K562 (cell line): Measurements from ENCODE around the gene GPR108. TPM values are rescaled to one million over a fixed set of nuclear protein-coding genes. Genes with fewer than 3 reads are reported as not detected.

Experiments
- GABPA ChIP-seq: fragments of 200-800 bp; sonication (Bioruptor generic); conservative IDR thresholded peaks from 2 replicates; pipeline ENCODE4 v1.6.1; 2016; ENCODE audit warnings: low read depth, missing genetic modification characterization, missing compliant biosample characterization
- JUNB ChIP-seq: fragments of 450-650 bp; formaldehyde crosslinking; conservative IDR thresholded peaks from 2 replicates; pipeline ENCODE4 v1.4.0; 2020; ENCODE audit warnings: mild to moderate bottlenecking
- MAFF ChIP-seq: IDR thresholded peaks from 2 replicates; pipeline ENCODE4 v1.6.1; 2012; ENCODE audit warnings: low read length, improper control_type of control experiment
- PHB ChIP-seq: fragments of 250-450 bp; sonication (Bioruptor Pico); IDR thresholded peaks from 2 replicates; pipeline ENCODE4 v1.5.0; 2021
- REST ChIP-seq, 2 experiments: fragments of 450-650 bp; formaldehyde crosslinking in 1 of 2; IDR thresholded peaks; 2 replicates each; pipeline versions ENCODE4 v1.4.0 to v1.6.1; 2014 to 2020; ENCODE audit warnings: mild to moderate bottlenecking in 2 of 2, borderline replicate concordance in 1 of 2, low read depth in 1 of 2
- SFPQ ChIP-seq: fragments of 200-400 bp; formaldehyde crosslinking; IDR thresholded peaks from 2 replicates; pipeline ENCODE4 v1.6.1; 2017; ENCODE audit warnings: mild to moderate bottlenecking, low read depth, low read length, moderate library complexity
- TFAM ChIP-seq: fragments of 250-450 bp; sonication (Bioruptor Pico); conservative IDR thresholded peaks from 2 replicates; pipeline ENCODE4 v1.5.0; 2021; ENCODE audit warnings: mild to moderate bottlenecking, moderate library complexity
- USF2 ChIP-seq: sonication (generic); formaldehyde crosslinking; IDR thresholded peaks from 2 replicates; pipeline ENCODE4 v1.5.0; 2020; ENCODE audit warnings: missing genetic modification reagents
- ZBTB11 ChIP-seq, 3 experiments: fragments of 200-800 bp in 1 of 3; fragments of 250-450 bp in 1 of 3; fragments of 450-650 bp in 1 of 3; sonication (Bioruptor Pico) in 1 of 3; sonication (Bioruptor generic) in 1 of 3; formaldehyde crosslinking in 1 of 3; IDR thresholded peaks; 2 replicates each; pipeline versions ENCODE4 v1.6.1 to v1.8.0; 2016 to 2022; ENCODE audit warnings: mild to moderate bottlenecking in 2 of 3, missing genetic modification characterization in 2 of 3, missing compliant biosample characterization in 1 of 3, moderate library complexity in 1 of 3
- polyA plus RNA-seq, 8 experiments: library from polyadenylated mRNA; depleted of rRNA in 4 of 8; stranded (reverse) in 5 of 8; unstranded in 3 of 8; fragments of >200 nt; fragmentation: Nextera tagmentation in 2 of 8; fragmentation: Illumina TruSeq in 1 of 8; extraction: Ambion mirVana in 2 of 8; extraction: Trizol in 1 of 8; gene quantifications; 2 replicates each; pipeline versions ENCODE4 v1.2.1 to v1.2.3, GENCODE V29; 2011 to 2014; ENCODE audit warnings: inconsistent platforms in 1 of 8, missing spikeins in 1 of 8
- total RNA-seq, 7 experiments: library from RNA; depleted of rRNA in 6 of 7; stranded (reverse); fragments of >200 nt in 6 of 7; fragmentation: Illumina TruSeq in 2 of 7; extraction: Trizol in 2 of 7; gene quantifications; 2 replicates each; pipeline versions ENCODE4 v1.2.1 to v1.2.3, GENCODE V29; 2011 to 2021; ENCODE audit warnings: low replicate concordance in 1 of 7

Gene GPR108
- total and polyA plus RNA-seq, 9 of the 15 experiments (the other 6 are each of a cell fraction or from before 2014, with no cell fraction given) = 2.4 to 33.2 (median 24.4) TPM

- TF ChIP-seq ZBTB11 (CRISPR knock-in tag; IDR thresholded peaks at IDR 0.05) (no peak), TFAM (no peak), GABPA (tag) (no peak; the same call in 1 of the 2 replicates), JUNB (CRISPR knock-in tag) (no peak), MAFF (no peak), SFPQ (no peak), PHB (CRISPR knock-in tag) (no peak), USF2 (CRISPR knock-in tag) (no peak), REST (IDR thresholded peaks at IDR 0.05; ENCODE audit: borderline replicate concordance) (no peak), REST (CRISPR knock-in tag; IDR thresholded peaks at IDR 0.05; ENCODE audit: low read depth) (no peak)
Observed at GRCh38 chr19:6772028-6772865, 34.9 kb upstream of the GPR108 start, which contains the start of gene VAV1 (continued).
